Stimulated activated CD4-positive, alpha-beta T cell treated with anti-CD3 and anti-CD28 coated beads, Interleukin-1b, Interleukin-23, amount 100 ng/mL, for 48 hours (primary cell): ENCODE data around the gene FAM149B1.
"Not testable (repeated sequence)": the region's sequence is repeated elsewhere in the genome, so short reads cannot be mapped to it uniquely, and the experiment has no call there.

Source experiments
- DNase-seq: peaks from one replicate; pipeline ENCODE4 v3.0.0-alpha.2; 2020

The FAM149B1 gene

DNA sequence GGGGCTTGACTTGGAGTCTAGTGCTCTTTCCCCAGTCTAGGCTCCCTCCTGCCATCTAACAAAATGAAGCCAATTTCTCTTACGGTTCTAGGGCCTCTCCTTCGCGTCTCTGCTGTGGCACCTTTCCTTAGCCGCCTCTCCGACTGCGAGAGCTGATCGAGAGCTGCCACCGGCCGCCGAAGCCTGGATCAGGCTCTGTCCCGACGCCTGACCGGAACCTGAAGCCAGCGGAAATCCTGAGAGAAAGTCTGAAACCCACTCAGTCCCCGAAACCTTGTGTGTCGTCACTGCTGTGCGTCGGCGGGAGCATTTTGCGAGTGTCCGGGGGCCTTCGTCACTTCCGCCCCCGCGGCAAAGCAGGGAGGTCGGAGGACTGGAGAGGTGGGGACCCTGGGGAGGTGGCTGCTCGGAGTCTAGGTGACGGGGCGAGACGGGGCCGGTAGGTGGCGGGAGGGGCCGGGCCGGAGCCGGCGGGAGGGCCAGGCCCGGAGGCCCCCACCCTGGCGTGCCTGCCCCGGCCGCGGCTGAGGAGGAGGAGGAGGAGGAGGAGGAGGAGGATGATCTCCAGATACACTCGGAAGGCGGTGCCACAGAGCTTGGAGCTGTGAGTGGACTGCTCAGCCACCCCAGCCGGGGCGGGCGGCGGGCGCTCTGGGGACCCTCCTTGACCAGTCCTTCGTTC lies at the start of gene FAM149B1, which contains the start of gene ECD:
TSS of gene FAM149B1 (plus strand) at position 337 of the 682 bp plus-strand sequence. CDS start at position 558, 221 bp downstream.
TSS of gene ECD (minus strand) at position 226 of the 682 bp plus-strand sequence. CDS start 4,071 bp downstream, outside the sequence.
- DNase-seq = peak; percentile 93

DNA sequence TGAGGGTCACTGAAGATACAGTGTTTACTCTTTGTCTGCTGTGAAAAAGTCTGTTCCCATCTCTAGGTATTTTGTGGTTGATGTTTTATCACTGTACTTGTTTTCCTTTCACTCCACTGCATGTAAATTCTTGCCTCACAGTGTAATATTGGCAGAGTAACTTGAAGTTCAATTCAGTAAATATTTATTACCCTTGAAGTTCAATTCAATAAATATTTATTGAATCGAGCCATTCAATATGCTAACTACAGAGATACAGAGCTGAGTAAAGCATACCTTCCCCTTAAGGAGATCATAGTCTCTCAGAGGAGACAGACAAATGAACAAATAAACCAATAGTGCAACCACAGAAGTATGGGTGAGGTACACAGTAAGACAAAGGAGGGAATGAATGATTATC lies 48.5 kb upstream of the FAM149B1 start:
- DNase-seq = no peak

DNA sequence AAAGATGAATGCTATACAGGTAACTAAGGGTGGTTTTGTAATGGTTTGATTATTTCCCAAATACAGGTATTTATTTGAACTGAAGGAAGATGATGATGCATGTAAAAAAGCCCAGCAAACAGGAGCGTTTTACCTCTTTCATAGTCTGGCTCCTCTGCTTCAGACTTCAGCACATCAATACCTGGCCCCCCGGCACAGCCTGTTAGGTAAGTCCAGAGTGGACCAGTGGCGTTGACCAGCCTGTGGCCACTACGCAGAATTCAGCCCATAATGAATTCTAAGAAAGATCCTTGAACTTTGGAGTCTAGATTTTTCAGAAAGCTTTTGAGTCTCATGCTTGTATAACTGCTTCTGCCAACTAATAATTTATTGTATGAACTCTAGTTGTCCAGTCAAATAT lies 48.0 kb upstream of the FAM149B1 start:
- no peak for DNase-seq

- no peak for DNase-seq
These were observed 41.6 kb upstream of the FAM149B1 start for GRCh38 chr10:73126343-73126742.

GRCh38 chr10:73131301-73131700 lies 36.6 kb upstream of the FAM149B1 start:
- DNase-seq = no peak

DNA sequence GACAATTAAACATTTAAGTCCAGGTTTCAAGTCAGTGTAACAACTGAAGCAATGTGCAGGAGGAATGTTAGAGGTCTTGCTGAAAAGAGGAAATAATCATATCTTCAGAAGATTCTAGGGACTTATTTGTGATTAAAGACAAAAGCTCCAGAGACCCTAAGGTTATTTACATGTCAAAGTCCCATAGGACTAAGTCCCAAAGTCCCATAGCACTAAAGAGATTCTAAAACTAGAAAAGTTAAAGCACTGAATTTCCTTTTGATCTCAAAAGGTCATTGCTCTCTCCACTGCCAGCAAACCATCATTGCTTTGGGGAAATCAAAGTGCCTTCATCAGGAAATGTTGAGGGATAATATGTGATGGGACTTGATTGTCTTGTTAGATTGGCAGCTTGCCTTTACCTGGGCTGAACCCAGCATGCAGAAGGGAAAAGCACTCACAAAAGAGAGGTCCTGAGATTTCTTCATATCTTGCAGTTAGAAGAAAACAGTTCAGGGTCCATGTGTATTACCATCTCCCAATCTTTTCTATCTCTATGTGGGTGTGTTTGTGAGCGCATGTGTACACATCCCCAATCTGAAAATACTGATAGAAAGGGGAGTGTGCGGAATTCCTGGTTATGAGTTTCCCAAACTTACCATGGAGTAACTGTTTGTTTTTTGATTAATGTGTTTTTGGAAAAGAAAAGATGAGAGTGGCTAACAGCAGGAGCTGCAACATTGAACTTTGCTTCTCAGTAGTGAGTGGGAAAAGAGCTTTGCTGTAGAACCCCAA lies 35.8 kb upstream of the FAM149B1 start:
- DNase-seq = no peak

GRCh38 chr10:73134727-73135126 lies 33.2 kb upstream of the FAM149B1 start:
- no peak for DNase-seq

DNA sequence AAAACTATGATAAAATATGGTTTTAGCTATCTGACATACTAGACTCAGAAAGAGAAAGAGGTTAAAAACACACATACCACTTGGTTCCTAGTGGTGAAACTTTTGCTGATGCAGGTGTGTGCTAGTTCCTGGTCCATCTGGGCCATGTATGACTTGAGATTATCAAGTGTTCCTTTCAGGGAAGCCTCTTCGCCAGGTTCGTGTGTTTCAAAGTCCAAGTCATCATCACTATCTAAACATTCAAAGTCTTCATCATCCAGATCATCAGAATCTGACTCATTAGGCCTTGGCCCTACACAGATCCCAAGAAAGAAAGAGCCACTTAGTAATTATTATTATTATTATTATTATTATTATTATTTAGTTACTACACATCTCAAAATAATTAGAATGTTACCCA lies 31.3 kb upstream of the FAM149B1 start:
- no peak for DNase-seq

DNA sequence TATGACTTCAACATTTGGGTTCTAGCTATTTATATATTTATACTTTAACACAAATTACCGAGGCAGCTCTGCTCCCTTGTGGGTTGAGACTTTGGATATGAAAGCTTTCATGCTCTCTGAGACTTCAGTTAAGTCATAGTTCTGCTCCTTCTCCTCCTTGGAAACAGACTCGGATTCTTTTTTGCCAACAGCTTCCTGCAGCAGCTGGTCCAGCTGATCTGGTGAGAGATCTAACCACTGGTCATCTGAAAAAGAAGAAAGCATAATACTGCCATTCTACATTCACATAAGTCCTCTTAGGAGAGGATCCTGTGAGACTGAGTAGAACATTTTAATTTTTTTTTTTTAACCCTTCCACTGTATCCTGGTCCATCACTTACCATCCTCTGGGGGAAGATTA lies 28.7 kb upstream of the FAM149B1 start:
- DNase-seq = no peak

- DNase-seq = no peak
These were observed 26.3 kb upstream of the FAM149B1 start for GRCh38 chr10:73141603-73142002.

- DNase-seq = not testable (repeated sequence)
These were observed 17.1 kb upstream of the FAM149B1 start for GRCh38 chr10:73150633-73151413.

DNA sequence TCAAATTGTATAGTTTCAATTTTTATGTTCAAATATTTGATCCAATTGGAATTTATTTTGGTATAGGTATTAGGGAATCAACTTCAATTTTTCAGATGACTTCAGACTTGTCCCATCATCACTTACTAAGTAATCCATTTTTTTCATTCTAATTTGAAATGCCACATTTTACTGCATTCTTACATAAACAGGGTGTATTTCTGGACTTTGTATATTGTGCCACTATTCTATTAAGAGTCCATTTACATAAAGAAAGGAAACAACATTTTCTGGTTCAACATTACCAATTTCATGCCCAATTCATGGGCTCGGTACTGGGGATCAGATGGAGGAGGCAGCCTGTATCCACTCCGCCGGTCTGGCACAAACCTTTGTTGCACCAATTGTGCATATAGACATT lies 15.9 kb upstream of the FAM149B1 start:
- DNase-seq = no peak

DNA sequence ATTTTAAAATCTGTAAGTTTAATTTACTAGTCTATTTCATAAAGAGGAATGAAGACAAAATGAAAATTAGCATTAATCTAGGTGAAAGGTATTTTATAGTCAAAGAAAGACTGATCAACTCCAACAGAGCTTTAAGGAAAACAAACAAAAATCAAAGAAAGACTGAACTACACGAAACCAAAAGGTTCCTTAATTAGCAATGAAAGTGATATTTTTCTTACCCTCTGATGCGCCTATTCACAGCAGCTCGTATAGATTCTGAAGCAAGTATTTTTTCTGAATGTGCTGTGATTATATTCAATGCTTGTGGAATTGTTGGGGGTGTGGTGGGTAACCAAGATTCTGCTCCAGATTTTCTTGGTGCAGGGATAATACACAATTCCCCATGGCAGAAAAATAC lies 11.9 kb upstream of the FAM149B1 start:
- no peak for DNase-seq

- peak; percentile 41 for DNase-seq
These were observed 8.8 kb upstream of the FAM149B1 start for GRCh38 chr10:73159038-73159648.

GRCh38 chr10:73161079-73161478 lies 6.8 kb upstream of the FAM149B1 start:
- DNase-seq = no peak

DNA sequence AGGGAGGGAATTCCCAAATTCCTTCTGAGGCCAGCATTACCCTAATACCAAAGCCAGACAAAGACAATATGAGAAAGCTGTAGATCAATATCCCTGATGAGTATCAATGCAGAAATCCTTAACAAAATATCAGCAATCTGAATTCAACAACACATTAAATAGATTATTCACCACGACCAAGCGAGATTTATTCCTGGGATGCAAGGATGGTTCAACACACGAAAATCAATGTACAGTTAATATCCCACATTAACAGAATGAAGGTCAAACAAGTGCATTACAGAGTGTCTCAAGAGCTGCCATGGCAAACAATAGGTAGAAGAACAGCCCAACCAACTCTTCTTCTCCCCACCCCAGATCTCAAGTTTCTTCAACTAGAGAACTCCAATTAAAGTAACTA lies 6.3 kb upstream of the FAM149B1 start:
- no peak for DNase-seq

DNA sequence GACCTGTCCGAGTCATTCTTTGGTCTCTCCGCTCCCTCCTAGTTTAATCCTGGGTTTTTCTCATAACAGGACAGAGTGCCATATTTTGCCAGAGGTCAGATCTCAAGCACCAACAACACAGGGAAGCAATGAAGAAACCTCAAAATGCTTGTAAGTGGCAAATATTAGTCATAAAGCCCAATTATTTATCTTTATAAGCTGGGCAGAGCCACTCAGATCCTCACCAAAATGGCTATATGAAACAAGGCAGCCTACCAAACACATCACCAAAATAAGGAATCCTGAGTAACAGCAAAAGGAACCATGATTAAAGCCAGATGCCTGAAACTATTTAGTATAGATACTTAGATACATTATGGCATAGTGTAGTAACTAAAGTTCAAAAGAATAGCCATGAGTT lies 4.8 kb upstream of the FAM149B1 start:
- no peak for DNase-seq

GRCh38 chr10:73166972-73167371 lies 947 bp upstream of the FAM149B1 start:
- DNase-seq = no peak

DNA sequence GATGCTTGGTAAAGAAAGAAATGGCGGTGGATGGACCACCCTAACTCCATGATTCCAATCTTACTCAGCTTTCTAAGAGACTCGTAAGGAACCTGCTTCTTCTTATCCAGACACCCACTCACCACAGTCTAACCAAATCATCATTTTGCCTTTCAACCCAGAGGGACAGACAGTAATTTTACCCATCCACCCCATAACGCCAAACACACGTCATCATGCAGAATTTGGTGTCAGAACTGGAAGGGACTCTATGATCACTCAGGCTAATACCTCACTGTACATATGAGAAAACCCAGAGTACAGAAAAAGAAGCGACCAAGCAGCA lies 499 bp upstream of the FAM149B1 start:
- peak; percentile 13 for DNase-seq

GRCh38 chr10:73168465-73168803 lies 515 bp downstream of the FAM149B1 start:
- no peak for DNase-seq

GRCh38 chr10:73169320-73169719 lies 1.4 kb downstream of the FAM149B1 start:
- no peak for DNase-seq

- DNase-seq = no peak
These were observed 4.9 kb downstream of the FAM149B1 start for GRCh38 chr10:73172867-73173266.

- no peak for DNase-seq
These were observed 6.4 kb downstream of the FAM149B1 start for GRCh38 chr10:73174148-73174925.
